HCT116 (cell line): ENCODE data around the gene FTO. TPM values are rescaled to one million over a fixed set of nuclear protein-coding genes. Genes with fewer than 3 reads are reported as not detected.

Experiments used
- ATAC-seq: fragments of 200-7000 bp; cut with Tn5 transposase; 2 replicates; pipeline ENCODE4 v1.9.1; 2020; ENCODE audit warnings: mild to moderate bottlenecking, moderate library complexity
- BruUV-seq: library from RNA; stranded (reverse); fragments of 400-500 nt; replicated peaks from 2 replicates; lab custom pipeline; 2021; lab: Mats Ljungman, UMichigan
- CTCF ChIA-PET: fragments of 300-600 bp; sonication (Branson Sonifier 250); formaldehyde crosslinking; loops from one replicate; lab custom pipeline; 2021; ENCODE audit warnings: antibody characterized with exemption; lab: Charles Lee
- POLR2A ChIA-PET: fragments of 300-600, 350-600 bp; sonication (Branson Sonifier 250); formaldehyde crosslinking; loops from one replicate; lab custom pipeline; 2021; ENCODE audit warnings: antibody characterized with exemption; lab: Charles Lee
- RAD21 ChIA-PET, 2 experiments: fragments of 300-600 bp; sonication (Branson Sonifier 250); formaldehyde crosslinking; loops; one replicate each; lab custom pipeline; 2023; ENCODE audit warnings: low total read pairs in 2 of 2; ENCODE audit not compliant: uncharacterized antibody in 2 of 2, unreplicated experiment in 2 of 2, low non-redundant PET in 1 of 2; lab: Charles Lee
- DNase-seq: peaks from one replicate; pipeline ENCODE4 v3.0.0-alpha.2; 2010; ENCODE audit warnings: low read depth, low spot score
- H2AFZ ChIP-seq: fragments of 200-600 bp; shearing (Covaris generic), sonication (generic); 2 replicates; pipeline ENCODE4 v1.6.1; 2017; ENCODE audit warnings: low read depth, mixed run types, mixed read lengths, antibody characterized with exemption, low read length; ENCODE audit not compliant: poor library complexity, severe bottlenecking
- H3K27ac ChIP-seq: 2 replicates; pipeline ENCODE4 v1.5.1; 2012; ENCODE audit warnings: low read depth, low read length
- H3K27me3 ChIP-seq: fragments of 200-600 bp; sonication (generic); 2 replicates; pipeline ENCODE4 v1.6.1; 2016; ENCODE audit warnings: mixed run types, low read length, mixed read lengths; ENCODE audit not compliant: insufficient read depth
- H3K36me3 ChIP-seq, 2 experiments: fragments of 200-500 bp in 1 of 2; fragments of 200-600 bp in 1 of 2; sonication (Bioruptor generic) in 1 of 2; sonication (generic) in 1 of 2; 2 replicates each; pipeline versions ENCODE4 v1.5.1 to v1.6.1; 2014 to 2016; ENCODE audit warnings: low read length in 2 of 2, inconsistent platforms in 1 of 2, mixed read lengths in 1 of 2, mixed run types in 1 of 2; ENCODE audit not compliant: insufficient read depth in 2 of 2, control insufficient read depth in 1 of 2
- H3K4me1 ChIP-seq, 2 experiments: fragments of 200-600 bp in 1 of 2; sonication (generic) in 1 of 2; 2 replicates each; pipeline versions ENCODE4 v1.5.1 to v1.6.1; 2012 to 2017; ENCODE audit warnings: low read length in 2 of 2, inconsistent platforms in 1 of 2, mild to moderate bottlenecking in 1 of 2, mixed read lengths in 1 of 2, mixed run types in 1 of 2, moderate library complexity in 1 of 2; ENCODE audit not compliant: insufficient read depth in 2 of 2, control insufficient read depth in 1 of 2
- H3K4me2 ChIP-seq: fragments of 200-600 bp; sonication (generic); 2 replicates; pipeline ENCODE4 v1.6.1; 2017; ENCODE audit warnings: mixed run types, low read length, mixed read lengths
- H3K4me3 ChIP-seq, 2 experiments: fragments of 200-600 bp in 1 of 2; sonication (generic) in 1 of 2; replicated peaks in 1 of 2; 2 replicates each; pipeline ENCODE4 v1.5.1; 2011 to 2016; ENCODE audit warnings: low read length in 2 of 2, control low read depth in 1 of 2, low read depth in 1 of 2, mild to moderate bottlenecking in 1 of 2, mixed read lengths in 1 of 2, mixed run types in 1 of 2
- H3K79me2 ChIP-seq: fragments of 200-600 bp; sonication (generic); 2 replicates; pipeline ENCODE4 v1.6.1; 2017; ENCODE audit warnings: mild to moderate bottlenecking, mixed run types, low read length, moderate library complexity, mixed read lengths; ENCODE audit not compliant: insufficient read depth
- H3K9ac ChIP-seq: fragments of 200-600 bp; sonication (generic); 2 replicates; pipeline ENCODE4 v1.6.1; 2016; ENCODE audit warnings: low read length, mixed read lengths
- H3K9me2 ChIP-seq: fragments of 200-600 bp; sonication (generic), shearing (Covaris generic); 2 replicates; pipeline ENCODE4 v1.6.1; 2017; ENCODE audit warnings: mixed run types, mild to moderate bottlenecking, moderate library complexity; ENCODE audit not compliant: insufficient read depth
- H3K9me3 ChIP-seq, 2 experiments: fragments of 200-500 bp in 1 of 2; fragments of 200-600 bp in 1 of 2; sonication (Bioruptor generic) in 1 of 2; sonication (generic) in 1 of 2; 2 replicates each; pipeline ENCODE4 v1.6.1; 2014 to 2017; ENCODE audit warnings: low read length in 2 of 2, mixed read lengths in 2 of 2, inconsistent platforms in 1 of 2, low read depth in 1 of 2, mild to moderate bottlenecking in 1 of 2, mixed run types in 1 of 2, moderate library complexity in 1 of 2; ENCODE audit not compliant: control insufficient read depth in 1 of 2, insufficient read depth in 1 of 2
- H4K20me1 ChIP-seq: fragments of 200-600 bp; sonication (generic), shearing (Covaris generic); 2 replicates; pipeline ENCODE4 v1.6.1; 2017; ENCODE audit warnings: mixed run types, mild to moderate bottlenecking, moderate library complexity; ENCODE audit not compliant: insufficient read depth
- CBX3 ChIP-seq: IDR thresholded peaks from 2 replicates; pipeline ENCODE4 v1.6.1; 2012; ENCODE audit warnings: low read depth
- FOSL1 ChIP-seq: IDR thresholded peaks from 2 replicates; pipeline ENCODE4 v1.6.1; 2012; ENCODE audit warnings: low read depth
- POLR2A ChIP-seq: IDR thresholded peaks from 2 replicates; pipeline ENCODE4 v1.7.0; 2011; ENCODE audit warnings: borderline replicate concordance; ENCODE audit not compliant: insufficient read depth, insufficient read length; ENCODE audit errors: extremely low read depth
- POLR2AphosphoS5 ChIP-seq: IDR thresholded peaks from 2 replicates; pipeline ENCODE4 v1.6.1; 2011; ENCODE audit warnings: mild to moderate bottlenecking, low read depth, low read length, moderate library complexity
- SRF ChIP-seq: IDR thresholded peaks from 2 replicates; pipeline ENCODE4 v1.6.1; 2012; ENCODE audit warnings: low read depth
- ZFX ChIP-seq: fragments of 450-650 bp; IDR thresholded peaks from 2 replicates; pipeline ENCODE4 v1.6.1; 2017
- ZNF274 ChIP-seq: fragments of 200-500 bp; sonication (Bioruptor generic); IDR thresholded peaks from 2 replicates; pipeline ENCODE4 v1.6.1; 2014; ENCODE audit warnings: mild to moderate bottlenecking, low read depth, low read length, inconsistent platforms
- intact Hi-C: fragments of 100-400 bp; cut with micrococcal nuclease; formaldehyde crosslinking; loops from 2 replicates; pipeline ENCODE4 v1.10.0; 2022
- total RNA-seq: library from RNA; stranded (reverse); gene quantifications from one replicate; pipeline ENCODE4 v1.2.1, GENCODE V29; 2021; ENCODE audit not compliant: unreplicated experiment
- TF ChIP-seq, protein P1 (sequence below): IDR thresholded peaks from 2 replicates; pipeline ENCODE4 v1.6.1; 2012; ENCODE audit warnings: low read depth
- TF ChIP-seq, protein P2 (sequence below), 3 experiments: fragments of 200-600 bp in 1 of 3; sonication (generic) in 1 of 3; IDR thresholded peaks in 2 of 3; conservative IDR thresholded peaks in 1 of 3; 2 replicates each; pipeline ENCODE4 v1.5.1; 2012 to 2017; ENCODE audit warnings: low read depth in 2 of 3, low read length in 2 of 3, antibody characterized with exemption in 1 of 3, borderline replicate concordance in 1 of 3, control low read depth in 1 of 3, mild to moderate bottlenecking in 1 of 3, mixed read lengths in 1 of 3, mixed run types in 1 of 3, moderate library complexity in 1 of 3; ENCODE audit not compliant: insufficient read depth in 1 of 3
- TF ChIP-seq, protein P3 (sequence below): IDR thresholded peaks from 2 replicates; pipeline ENCODE4 v1.6.1; 2012

Gene FTO
- total RNA-seq, 1 experiment from 2014 or later = 55.2 TPM

DNA sequence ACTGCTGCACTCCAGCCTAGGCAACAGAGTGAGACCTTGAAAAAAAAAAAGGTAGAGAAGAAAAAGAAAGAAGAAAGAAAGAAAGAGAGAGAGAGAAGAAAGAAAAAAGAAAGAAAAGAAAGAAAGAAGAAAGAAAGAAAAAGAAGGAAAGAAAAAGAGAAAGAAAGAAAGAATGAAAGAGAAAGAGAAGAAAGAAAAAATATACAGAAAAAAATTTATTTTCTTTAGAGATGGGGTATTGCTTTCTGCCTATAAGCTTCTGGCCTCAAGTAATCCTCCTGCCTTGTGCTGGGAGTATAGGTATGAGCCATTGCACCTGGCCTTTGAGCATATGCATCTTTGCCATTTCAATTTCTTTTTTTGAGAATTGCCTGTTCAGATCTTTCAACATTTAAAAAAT is 425.9 kb downstream of the FTO start:
- Histone ChIP-seq H3K4me1 (no peaks in the 10 kb centered on the region), H3K9me2 (no peaks in the 10 kb centered on the region), H3K27me3 (peaks cover 31% of the 10 kb centered on the region), H3K27ac (no peak overlapping the region), H3K79me2 (no peaks in the 10 kb centered on the region), H2AFZ (no peak overlapping the region), H3K9me3 (no peaks in the 10 kb centered on the region), H3K4me2 (no peak overlapping the region), H3K4me3 (no peak overlapping the region), H3K36me3 (no peaks in the 10 kb centered on the region), H4K20me1 (no peaks in the 10 kb centered on the region), H3K9ac (no peak overlapping the region)
- DNase-seq (no peak), ATAC-seq (no peak)
- TF ChIP-seq ZNF274 = no peak
- TF ChIP-seq CBX3 = no peak
- no peak for TF ChIP-seq POLR2A
- TF ChIP-seq, protein P1, sequence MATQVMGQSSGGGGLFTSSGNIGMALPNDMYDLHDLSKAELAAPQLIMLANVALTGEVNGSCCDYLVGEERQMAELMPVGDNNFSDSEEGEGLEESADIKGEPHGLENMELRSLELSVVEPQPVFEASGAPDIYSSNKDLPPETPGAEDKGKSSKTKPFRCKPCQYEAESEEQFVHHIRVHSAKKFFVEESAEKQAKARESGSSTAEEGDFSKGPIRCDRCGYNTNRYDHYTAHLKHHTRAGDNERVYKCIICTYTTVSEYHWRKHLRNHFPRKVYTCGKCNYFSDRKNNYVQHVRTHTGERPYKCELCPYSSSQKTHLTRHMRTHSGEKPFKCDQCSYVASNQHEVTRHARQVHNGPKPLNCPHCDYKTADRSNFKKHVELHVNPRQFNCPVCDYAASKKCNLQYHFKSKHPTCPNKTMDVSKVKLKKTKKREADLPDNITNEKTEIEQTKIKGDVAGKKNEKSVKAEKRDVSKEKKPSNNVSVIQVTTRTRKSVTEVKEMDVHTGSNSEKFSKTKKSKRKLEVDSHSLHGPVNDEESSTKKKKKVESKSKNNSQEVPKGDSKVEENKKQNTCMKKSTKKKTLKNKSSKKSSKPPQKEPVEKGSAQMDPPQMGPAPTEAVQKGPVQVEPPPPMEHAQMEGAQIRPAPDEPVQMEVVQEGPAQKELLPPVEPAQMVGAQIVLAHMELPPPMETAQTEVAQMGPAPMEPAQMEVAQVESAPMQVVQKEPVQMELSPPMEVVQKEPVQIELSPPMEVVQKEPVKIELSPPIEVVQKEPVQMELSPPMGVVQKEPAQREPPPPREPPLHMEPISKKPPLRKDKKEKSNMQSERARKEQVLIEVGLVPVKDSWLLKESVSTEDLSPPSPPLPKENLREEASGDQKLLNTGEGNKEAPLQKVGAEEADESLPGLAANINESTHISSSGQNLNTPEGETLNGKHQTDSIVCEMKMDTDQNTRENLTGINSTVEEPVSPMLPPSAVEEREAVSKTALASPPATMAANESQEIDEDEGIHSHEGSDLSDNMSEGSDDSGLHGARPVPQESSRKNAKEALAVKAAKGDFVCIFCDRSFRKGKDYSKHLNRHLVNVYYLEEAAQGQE = no peak
- no peak for TF ChIP-seq ZFX
- TF ChIP-seq, protein P2, sequence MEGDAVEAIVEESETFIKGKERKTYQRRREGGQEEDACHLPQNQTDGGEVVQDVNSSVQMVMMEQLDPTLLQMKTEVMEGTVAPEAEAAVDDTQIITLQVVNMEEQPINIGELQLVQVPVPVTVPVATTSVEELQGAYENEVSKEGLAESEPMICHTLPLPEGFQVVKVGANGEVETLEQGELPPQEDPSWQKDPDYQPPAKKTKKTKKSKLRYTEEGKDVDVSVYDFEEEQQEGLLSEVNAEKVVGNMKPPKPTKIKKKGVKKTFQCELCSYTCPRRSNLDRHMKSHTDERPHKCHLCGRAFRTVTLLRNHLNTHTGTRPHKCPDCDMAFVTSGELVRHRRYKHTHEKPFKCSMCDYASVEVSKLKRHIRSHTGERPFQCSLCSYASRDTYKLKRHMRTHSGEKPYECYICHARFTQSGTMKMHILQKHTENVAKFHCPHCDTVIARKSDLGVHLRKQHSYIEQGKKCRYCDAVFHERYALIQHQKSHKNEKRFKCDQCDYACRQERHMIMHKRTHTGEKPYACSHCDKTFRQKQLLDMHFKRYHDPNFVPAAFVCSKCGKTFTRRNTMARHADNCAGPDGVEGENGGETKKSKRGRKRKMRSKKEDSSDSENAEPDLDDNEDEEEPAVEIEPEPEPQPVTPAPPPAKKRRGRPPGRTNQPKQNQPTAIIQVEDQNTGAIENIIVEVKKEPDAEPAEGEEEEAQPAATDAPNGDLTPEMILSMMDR (IDR thresholded peaks at IDR 0.05 in 2 of 3, conservative IDR thresholded peaks at IDR 0.05 in 1 of 3; ENCODE audit: borderline replicate concordance in 1 of 3, insufficient read depth in 1 of 3, low read depth in 2 of 3, low read length in 2 of 3) = no peak
- TF ChIP-seq, protein P3, sequence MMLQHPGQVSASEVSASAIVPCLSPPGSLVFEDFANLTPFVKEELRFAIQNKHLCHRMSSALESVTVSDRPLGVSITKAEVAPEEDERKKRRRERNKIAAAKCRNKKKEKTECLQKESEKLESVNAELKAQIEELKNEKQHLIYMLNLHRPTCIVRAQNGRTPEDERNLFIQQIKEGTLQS = no peak
- no peak for TF ChIP-seq POLR2AphosphoS5
- no peak for TF ChIP-seq FOSL1
- TF ChIP-seq SRF = no peak
- ChIA-PET RAD21 (no interaction called here), POLR2A (no interaction called here), CTCF (no interaction called here)
- no TSS peak for BruUV-seq
- intact Hi-C loops = no loop called here
